HepG2 (cell line): ENCODE measurements around the gene DCTN3. TPM values are rescaled to one million over a fixed set of nuclear protein-coding genes. Genes with fewer than 3 reads are reported as not detected.

Source experiments
- ATAC-seq: fragments of 200-7000 bp; cut with Tn5 transposase; 3 replicates; pipeline ENCODE4 v1.9.1; 2020; ENCODE audit warnings: mild to moderate bottlenecking, moderate library complexity
- BruUV-seq: library from RNA; stranded (reverse); fragments of 400-500 nt; replicated peaks from 2 replicates; lab custom pipeline; 2021; lab: Mats Ljungman, UMichigan
- CTCF ChIA-PET: fragments of 300-600 bp; formaldehyde crosslinking; extraction: SDS; loops from one replicate; lab custom pipeline; 2021; ENCODE audit warnings: low total read pairs, inconsistent platforms, low intra/inter-chr PET ratio; lab: Yijun Ruan, JAX
- POLR2A ChIA-PET: fragments of 350-600 bp; sonication (Branson Sonifier 250); formaldehyde crosslinking; loops from one replicate; lab custom pipeline; 2020; ENCODE audit warnings: antibody characterized with exemption, inconsistent platforms; lab: Yijun Ruan, JAX
- DNase-seq: peaks from one replicate; pipeline ENCODE4 v3.0.0-alpha.2; 2015; ENCODE audit warnings: low spot score
- FAIRE-seq: peaks from 3 replicates; lab custom pipeline; 2011; peaks lifted over from hg19 to GRCh38; lab: Jason Lieb, UNC
- H2AFZ ChIP-seq: one replicate; pipeline ENCODE4 v1.6.1; 2011; ENCODE audit warnings: low read length, inconsistent platforms
- H3K27ac ChIP-seq: fragments of 300-600 bp; 3 replicates; pipeline ENCODE4 v1.8.0; 2011; ENCODE audit warnings: mixed run types, mild to moderate bottlenecking, mixed read lengths, low read length, inconsistent platforms; ENCODE audit not compliant: insufficient read depth; ENCODE audit errors: extremely low read length
- H3K27me3 ChIP-seq, 2 experiments: fragments of 200-600 bp in 1 of 2; 2 replicates in 1 of 2; 3 replicates in 1 of 2; pipeline versions ENCODE4 v1.6.0 to v1.8.0; 2011; ENCODE audit warnings: low read length in 2 of 2, mild to moderate bottlenecking in 2 of 2, moderate library complexity in 2 of 2, inconsistent platforms in 1 of 2; ENCODE audit not compliant: insufficient read depth in 2 of 2, control insufficient read depth in 1 of 2
- H3K36me3 ChIP-seq, 2 experiments: fragments of 200-600 bp in 1 of 2; replicated peaks in 1 of 2; 2 replicates in 1 of 2; 3 replicates in 1 of 2; pipeline versions ENCODE4 v1.5.1 to v1.8.0; 2011; ENCODE audit warnings: low read length in 2 of 2, inconsistent platforms in 1 of 2; ENCODE audit not compliant: insufficient read depth in 2 of 2, control insufficient read depth in 1 of 2
- H3K4me1 ChIP-seq: 2 replicates; pipeline ENCODE4 v1.5.1; 2012; ENCODE audit warnings: low read length, inconsistent platforms; ENCODE audit not compliant: insufficient read depth
- H3K4me2 ChIP-seq: 2 replicates; pipeline ENCODE4 v1.6.0; 2011; ENCODE audit warnings: low read depth, low read length, inconsistent platforms
- H3K4me3 ChIP-seq, 3 experiments: fragments of 200-600 bp in 1 of 3; sonication (generic), shearing (Covaris generic) in 1 of 3; replicated peaks in 1 of 3; 2 replicates each; pipeline ENCODE4 v1.5.1; 2011 to 2016; ENCODE audit warnings: low read length in 3 of 3, inconsistent platforms in 2 of 3, low read depth in 2 of 3, mild to moderate bottlenecking in 2 of 3, control low read depth in 1 of 3, mixed read lengths in 1 of 3; ENCODE audit not compliant: insufficient read depth in 1 of 3
- H3K79me2 ChIP-seq: one replicate; pipeline ENCODE4 v1.6.1; 2011; ENCODE audit warnings: low read length, inconsistent platforms; ENCODE audit not compliant: insufficient read depth
- H3K9ac ChIP-seq: 2 replicates; pipeline ENCODE4 v1.6.0; 2011; ENCODE audit warnings: mild to moderate bottlenecking, low read depth, low read length, inconsistent platforms; ENCODE audit not compliant: insufficient read depth
- H3K9me3 ChIP-seq: 2 replicates; pipeline ENCODE4 v1.5.1; 2012; ENCODE audit warnings: mild to moderate bottlenecking, low read length
- H4K20me1 ChIP-seq: 2 replicates; pipeline ENCODE4 v1.6.0; 2011; ENCODE audit warnings: inconsistent platforms, mild to moderate bottlenecking, low read length, moderate library complexity; ENCODE audit not compliant: insufficient read depth
- HIVEP1 ChIP-seq: sonication (generic); formaldehyde crosslinking; IDR thresholded peaks from 2 replicates; pipeline ENCODE4 v1.4.0; 2020; ENCODE audit warnings: mild to moderate bottlenecking, missing genetic modification reagents
- HMGXB4 ChIP-seq, 2 experiments: sonication (generic) in 1 of 2; formaldehyde crosslinking in 1 of 2; IDR thresholded peaks; 2 replicates each; pipeline versions ENCODE4 v1.4.0 to v1.6.1; 2018 to 2020; ENCODE audit warnings: missing genetic modification reagents in 2 of 2, borderline replicate concordance in 1 of 2, low read depth in 1 of 2, mild to moderate bottlenecking in 1 of 2, missing biosample characterization in 1 of 2
- HOXA5 ChIP-seq: sonication (generic); formaldehyde crosslinking; IDR thresholded peaks from 2 replicates; pipeline ENCODE4 v1.4.0; 2020; ENCODE audit warnings: missing genetic modification reagents
- IRF9 ChIP-seq: sonication (generic); formaldehyde crosslinking; IDR thresholded peaks from 2 replicates; pipeline ENCODE4 v1.8.0; 2022; ENCODE audit warnings: missing genetic modification reagents, mild to moderate bottlenecking, borderline replicate concordance
- RARG ChIP-seq: sonication (generic); formaldehyde crosslinking; IDR thresholded peaks from 2 replicates; pipeline ENCODE4 v1.4.0; 2020; ENCODE audit warnings: low read depth, mild to moderate bottlenecking, missing genetic modification reagents
- WGBS: methylation state at CpG from one replicate; pipeline ENCODE4 v1.1.6; 2017; ENCODE audit warnings: low lambda C conversion rate; 5-methylcytosine and 5-hydroxymethylcytosine counted together
- in situ Hi-C: cut with HindIII; loops from 2 replicates; pipeline ENCODE4 v1.10.0; 2017; ENCODE audit warnings: low pct_unique_long_range_greater_than_20kb; ENCODE audit not compliant: extremely low pct_ligation_motif_present
- intact Hi-C: fragments of 100-400 bp; cut with micrococcal nuclease; formaldehyde crosslinking; loops from one replicate; pipeline ENCODE4 v1.10.0; 2022; ENCODE audit not compliant: unreplicated experiment
- polyA plus RNA-seq, 8 experiments: library from polyadenylated mRNA; depleted of rRNA in 3 of 8; stranded (reverse) in 7 of 8; unstranded in 1 of 8; fragments of >200 nt; fragmentation: Illumina TruSeq in 4 of 8; extraction: Trizol in 4 of 8; gene quantifications; 2 replicates each; pipeline versions ENCODE4 v1.2.1 to v1.2.3, GENCODE V29; 2011 to 2016; ENCODE audit warnings: low read depth in 4 of 8, missing spikeins in 1 of 8, mixed read lengths in 1 of 8; ENCODE audit not compliant: insufficient read depth in 1 of 8
- total RNA-seq, 5 experiments: library from RNA; depleted of rRNA; stranded (reverse); fragments of >200 nt; fragmentation: Illumina TruSeq; extraction: Trizol; gene quantifications; 2 replicates each; pipeline ENCODE4 v1.2.3, GENCODE V29; 2016; ENCODE audit warnings: low read depth in 1 of 5

The DCTN3 gene
- total and polyA plus RNA-seq, 2 of the 13 experiments (the other 11 are each of a cell fraction or from before 2014, with no cell fraction given): 27.4 to 34.5 TPM

- in situ Hi-C loops: loop anchor here (5.0 kb wide), 1 partner anchor 40 kb away; no protein-coding TSS in a partner anchor
- Histone ChIP-seq H4K20me1 (peaks cover 4% of the 10 kb centered on the region; the same call in 1 of the 2 replicates), H3K27me3 (peaks cover 14 to 70% of the 10 kb centered on the region in 2 experiments), H3K79me2 (no peaks in the 10 kb centered on the region), H2AFZ (no peak overlapping the region), H3K36me3 (no peaks in the 10 kb centered on the region), H3K4me2 (peak overlapping the region; percentile 34; the same call in 1 of the 2 replicates), H3K9ac (no peak overlapping the region), H3K27ac (no peak overlapping the region), H3K9me3 (no peaks in the 10 kb centered on the region), H3K4me1 (peaks cover 28% of the 10 kb centered on the region; the same call in 1 of the 2 replicates), H3K4me3 (no peak overlapping the region)
- WGBS: 35% methylated on average over 10 of the region's 16 CpGs
- TF ChIP-seq HOXA5 (no peak), HMGXB4 (CRISPR knock-in tag; IDR thresholded peaks at IDR 0.05; ENCODE audit: borderline replicate concordance in 1 of 2, low read depth in 1 of 2) (0 out of 4 replicates have a peak, but pooled peaks of 1 of the 2 experiments have one; percentile 4), IRF9 (CRISPR knock-in tag) (peak; percentile 60; the same call in 1 of the 2 replicates), HIVEP1 (CRISPR knock-in tag) (no peak), RARG (CRISPR knock-in tag) (no peak)
- ATAC-seq (no peak; the same call in 2 of the 3 replicates), FAIRE-seq (no peak), DNase-seq (no peak)
- ChIA-PET CTCF (interaction anchor here (1.1 to 3.9 kb wide), 6 partner anchors 10 to 188 kb away, joined by 3 to 42 read pairs (median 10); no protein-coding TSS in a partner anchor), POLR2A (interaction anchor here (1.0 kb wide), 1 partner anchor 188 kb away, joined by 3 read pairs; no protein-coding TSS in a partner anchor)
- intact Hi-C loops: loop anchor here (1.0 to 5.0 kb wide), 3 partner anchors 44 to 155 kb away; no protein-coding TSS in a partner anchor
- no TSS peak for BruUV-seq
Measured at GRCh38 chr9:34591917-34592866, 28.1 kb downstream of the DCTN3 start.
